Thoracic aorta (tissue), 2 donors: ENCODE data around the gene BCAS3. TPM values are rescaled to one million over a fixed set of nuclear protein-coding genes. Genes with fewer than 3 reads are reported as not detected.
A peak's percentile ranks its signal among the peaks of the same experiment; 100 is the strongest.
"Not testable (repeated sequence)": the region's sequence is repeated elsewhere in the genome, so short reads cannot be mapped to it uniquely, and the experiment has no call there.

Experiments used
- ATAC-seq: fragments of 150-250 bp; one replicate; pipeline ENCODE4 v1.8.0; 2017; ENCODE audit warnings: low read depth; ENCODE audit not compliant: insufficient number of reproducible peaks, low FRiP score
- DNase-seq: peaks from one replicate; pipeline ENCODE4 v3.0.0-alpha.2; 2020; ENCODE audit warnings: low spot score
- H3K27ac ChIP-seq, 2 donors: fragments of 200-600 bp; sonication (generic); 1 replicate in 1 of 2; 2 replicates in 1 of 2; pipeline ENCODE4 v1.5.1; 2016; ENCODE audit warnings: mild to moderate bottlenecking in 2 of 2, moderate library complexity in 2 of 2
- H3K27me3 ChIP-seq: fragments of 200-600 bp; sonication (generic); replicated peaks from 2 replicates; pipeline ENCODE4 v1.6.0; 2016; ENCODE audit warnings: mild to moderate bottlenecking; ENCODE audit not compliant: insufficient read depth
- H3K36me3 ChIP-seq: fragments of 200-600 bp; sonication (generic); one replicate; pipeline ENCODE4 v1.5.1; 2016
- H3K4me1 ChIP-seq, 2 donors: fragments of 200-600 bp; sonication (generic); 1 replicate in 1 of 2; 2 replicates in 1 of 2; pipeline versions ENCODE4 v1.5.1 to v1.6.0; 2016; ENCODE audit warnings: low read depth in 2 of 2, mild to moderate bottlenecking in 1 of 2; ENCODE audit not compliant: control insufficient read depth in 1 of 2
- H3K4me3 ChIP-seq: fragments of 200-600 bp; sonication (generic); 2 replicates; pipeline ENCODE4 v1.5.1; 2016; ENCODE audit warnings: mild to moderate bottlenecking
- H3K9me3 ChIP-seq: fragments of 200-600 bp; sonication (generic); 2 replicates; pipeline ENCODE4 v1.5.1; 2016
- total RNA-seq, 2 donors: library from RNA; depleted of rRNA; stranded (reverse); fragments of >200 nt; gene quantifications; one replicate each; pipeline versions ENCODE4 v1.1.0 to v1.2.3, GENCODE V29; 2016
- TF ChIP-seq, protein P1 (sequence below): fragments of 200-600 bp; sonication (generic); IDR thresholded peaks from one replicate; pipeline ENCODE4 v1.5.1; 2019; ENCODE audit warnings: antibody characterized with exemption

The BCAS3 gene
- total RNA-seq, 2 donors from 2014 or later: 35.1 to 69.3 TPM

DNA sequence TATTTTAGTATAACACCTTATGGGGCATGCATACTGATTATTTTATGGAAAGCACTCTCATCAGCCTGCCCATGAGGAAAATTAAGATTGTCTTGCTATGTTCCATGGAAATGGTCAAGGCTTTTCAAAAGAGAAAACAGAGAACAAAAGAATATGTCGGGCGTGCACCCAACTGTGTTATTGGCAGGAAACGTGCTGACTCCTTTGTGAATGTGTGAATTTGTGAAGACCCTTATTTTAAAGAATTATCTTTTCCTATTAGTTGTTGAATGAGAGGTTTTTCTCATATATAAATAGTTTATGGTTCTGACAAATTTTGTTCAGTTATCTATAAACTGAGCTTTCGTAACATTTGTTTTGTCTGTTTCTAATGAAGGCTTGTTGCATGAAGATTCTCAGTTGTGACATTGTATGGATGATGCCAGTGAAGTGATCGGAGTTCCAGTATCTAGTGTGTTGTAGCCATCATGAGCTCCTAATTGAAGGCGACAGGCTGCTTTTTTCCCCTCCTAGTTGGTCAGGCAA lies 180.0 kb downstream of the BCAS3 start:
- H3K9me3 ChIP-seq: no peaks in the 10 kb centered on the region

DNA sequence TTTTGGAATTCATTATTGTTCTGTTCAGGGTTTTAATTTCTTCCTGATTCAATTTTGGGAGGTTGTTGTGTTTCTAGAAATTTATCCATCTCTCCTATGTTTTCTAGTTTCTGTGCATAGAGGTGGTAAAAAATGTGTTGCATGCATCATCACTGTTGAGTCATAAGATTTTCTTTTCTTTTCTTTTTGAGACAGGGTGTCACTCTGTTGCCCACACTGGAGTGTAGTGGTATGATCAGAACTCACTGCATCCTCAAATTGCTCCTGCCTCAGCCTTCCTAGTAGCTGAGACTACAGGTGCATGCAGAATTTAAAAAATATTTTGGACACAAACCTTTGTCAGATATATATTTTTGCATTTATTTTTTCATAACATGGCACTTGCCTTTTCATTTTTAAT lies 184.8 kb downstream of the BCAS3 start:
- no peaks in the 10 kb centered on the region for H3K9me3 ChIP-seq
- ATAC-seq: no peak
- no peak overlapping the region for H3K4me3 ChIP-seq
- H3K27me3 ChIP-seq: no peaks in the 10 kb centered on the region
- H3K4me1 ChIP-seq: peaks cover 10 to 11% of the 10 kb centered on the region in 2 donors
- no peak overlapping the region for H3K27ac ChIP-seq
- DNase-seq: no peak
- H3K36me3 ChIP-seq: no peaks in the 10 kb centered on the region
- TF ChIP-seq, protein P1, sequence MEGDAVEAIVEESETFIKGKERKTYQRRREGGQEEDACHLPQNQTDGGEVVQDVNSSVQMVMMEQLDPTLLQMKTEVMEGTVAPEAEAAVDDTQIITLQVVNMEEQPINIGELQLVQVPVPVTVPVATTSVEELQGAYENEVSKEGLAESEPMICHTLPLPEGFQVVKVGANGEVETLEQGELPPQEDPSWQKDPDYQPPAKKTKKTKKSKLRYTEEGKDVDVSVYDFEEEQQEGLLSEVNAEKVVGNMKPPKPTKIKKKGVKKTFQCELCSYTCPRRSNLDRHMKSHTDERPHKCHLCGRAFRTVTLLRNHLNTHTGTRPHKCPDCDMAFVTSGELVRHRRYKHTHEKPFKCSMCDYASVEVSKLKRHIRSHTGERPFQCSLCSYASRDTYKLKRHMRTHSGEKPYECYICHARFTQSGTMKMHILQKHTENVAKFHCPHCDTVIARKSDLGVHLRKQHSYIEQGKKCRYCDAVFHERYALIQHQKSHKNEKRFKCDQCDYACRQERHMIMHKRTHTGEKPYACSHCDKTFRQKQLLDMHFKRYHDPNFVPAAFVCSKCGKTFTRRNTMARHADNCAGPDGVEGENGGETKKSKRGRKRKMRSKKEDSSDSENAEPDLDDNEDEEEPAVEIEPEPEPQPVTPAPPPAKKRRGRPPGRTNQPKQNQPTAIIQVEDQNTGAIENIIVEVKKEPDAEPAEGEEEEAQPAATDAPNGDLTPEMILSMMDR: no peak

More for the DNA sequence above, 180.0 kb downstream of the BCAS3 start:
- Histone ChIP-seq H3K4me3 (no peak overlapping the region), H3K27ac (no peak overlapping the region), H3K4me1 (no peaks in the 10 kb centered on the region), H3K36me3 (no peaks in the 10 kb centered on the region), H3K27me3 (no peaks in the 10 kb centered on the region)
- ATAC-seq (no peak), DNase-seq (no peak)
- TF ChIP-seq, protein P1: no peak

DNA sequence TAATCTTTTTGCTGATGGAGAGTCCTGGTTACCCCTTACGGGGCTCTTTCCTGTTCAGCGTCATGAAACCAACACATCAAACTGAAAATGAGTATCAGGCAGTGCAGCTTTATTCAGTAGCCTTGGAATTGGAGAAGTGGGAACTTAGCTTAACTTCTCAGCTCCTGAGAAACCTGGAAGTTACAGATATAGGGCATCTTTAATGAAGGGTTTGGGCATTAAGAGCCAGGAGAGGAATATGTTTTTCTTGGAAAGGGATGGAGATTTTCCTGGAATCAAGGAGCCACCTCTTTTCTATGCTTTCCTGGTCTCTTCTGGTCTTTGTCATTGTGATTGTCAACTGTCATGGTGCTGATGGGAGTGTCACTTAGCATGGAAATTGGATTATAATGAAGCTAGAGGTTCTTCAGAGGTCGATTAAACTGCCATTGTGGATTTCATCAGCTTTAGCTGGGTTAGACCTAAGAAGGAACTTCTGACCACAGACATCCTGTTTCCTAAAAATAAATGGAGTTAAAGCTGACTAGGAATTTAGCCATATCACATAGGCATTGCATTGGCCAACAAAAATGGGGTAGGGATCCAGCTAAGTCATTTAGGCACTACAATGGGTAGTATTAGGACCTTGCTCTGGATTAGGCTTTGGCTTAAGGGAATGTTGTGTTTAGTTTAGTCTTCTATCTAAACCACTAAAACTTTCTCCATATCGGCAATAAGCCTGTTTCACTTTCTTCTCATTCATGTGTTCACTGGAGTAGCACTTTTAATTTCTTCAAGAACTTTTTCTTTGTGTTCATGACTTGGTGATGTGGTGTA lies 186.4 kb downstream of the BCAS3 start:
- TF ChIP-seq, protein P1: no peak
- no peak for ATAC-seq
- H3K27me3 ChIP-seq: no peaks in the 10 kb centered on the region
- H3K9me3 ChIP-seq: no peaks in the 10 kb centered on the region
- H3K4me1 ChIP-seq: peaks cover 10 to 11% of the 10 kb centered on the region in 2 donors
- DNase-seq: no peak
- no peaks in the 10 kb centered on the region for H3K36me3 ChIP-seq
- peak overlapping the region in 1 of 2 donors; percentile 35 for H3K27ac ChIP-seq
- peak overlapping the region; percentile 12 for H3K4me3 ChIP-seq

DNA sequence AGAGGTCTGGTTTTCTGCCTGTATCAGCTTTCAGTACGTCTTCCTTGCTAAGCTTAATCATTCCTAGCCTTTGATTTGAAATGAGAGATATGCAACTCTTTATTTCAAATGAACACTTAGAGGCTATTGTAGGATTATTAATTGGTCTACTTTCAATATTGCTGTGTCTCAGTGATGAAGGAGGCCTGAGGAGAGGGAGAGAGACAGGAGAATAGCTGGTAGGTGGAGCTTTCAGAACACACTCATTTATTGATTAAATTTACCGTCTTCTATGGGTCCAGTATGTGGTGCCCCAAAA lies 187.0 kb downstream of the BCAS3 start:
- no peak for ATAC-seq
- Histone ChIP-seq H3K27me3 (no peaks in the 10 kb centered on the region), H3K4me3 (peak overlapping the region; percentile 12), H3K4me1 (peaks cover 10 to 11% of the 10 kb centered on the region in 2 donors), H3K9me3 (no peaks in the 10 kb centered on the region), H3K27ac (peak overlapping the region in 1 of 2 donors; percentile 35), H3K36me3 (no peaks in the 10 kb centered on the region)
- TF ChIP-seq, protein P1: no peak
- no peak for DNase-seq

DNA sequence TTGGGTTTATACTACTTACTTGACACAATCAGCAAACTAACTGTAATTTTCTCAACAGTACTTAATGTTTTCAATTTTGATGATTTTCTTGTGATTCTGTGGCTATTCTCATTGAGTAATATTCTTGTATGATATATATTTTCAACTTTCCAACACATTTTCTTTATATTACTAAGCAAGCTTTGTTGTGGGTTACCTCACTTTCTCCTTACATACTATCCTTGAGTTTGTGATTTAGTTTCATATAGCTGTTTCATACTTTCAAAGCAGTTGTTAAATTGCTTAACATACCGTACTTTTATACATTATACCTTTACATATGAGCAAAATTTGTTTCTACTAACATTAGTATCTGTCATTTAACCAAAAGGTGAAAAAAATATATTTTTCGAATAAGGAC lies 197.1 kb downstream of the BCAS3 start:
- Histone ChIP-seq H3K27ac (no peak overlapping the region), H3K9me3 (no peaks in the 10 kb centered on the region), H3K36me3 (no peaks in the 10 kb centered on the region), H3K27me3 (no peaks in the 10 kb centered on the region), H3K4me1 (no peaks in the 10 kb centered on the region), H3K4me3 (no peak overlapping the region)
- DNase-seq: no peak
- ATAC-seq: no peak
- TF ChIP-seq, protein P1: no peak

DNA sequence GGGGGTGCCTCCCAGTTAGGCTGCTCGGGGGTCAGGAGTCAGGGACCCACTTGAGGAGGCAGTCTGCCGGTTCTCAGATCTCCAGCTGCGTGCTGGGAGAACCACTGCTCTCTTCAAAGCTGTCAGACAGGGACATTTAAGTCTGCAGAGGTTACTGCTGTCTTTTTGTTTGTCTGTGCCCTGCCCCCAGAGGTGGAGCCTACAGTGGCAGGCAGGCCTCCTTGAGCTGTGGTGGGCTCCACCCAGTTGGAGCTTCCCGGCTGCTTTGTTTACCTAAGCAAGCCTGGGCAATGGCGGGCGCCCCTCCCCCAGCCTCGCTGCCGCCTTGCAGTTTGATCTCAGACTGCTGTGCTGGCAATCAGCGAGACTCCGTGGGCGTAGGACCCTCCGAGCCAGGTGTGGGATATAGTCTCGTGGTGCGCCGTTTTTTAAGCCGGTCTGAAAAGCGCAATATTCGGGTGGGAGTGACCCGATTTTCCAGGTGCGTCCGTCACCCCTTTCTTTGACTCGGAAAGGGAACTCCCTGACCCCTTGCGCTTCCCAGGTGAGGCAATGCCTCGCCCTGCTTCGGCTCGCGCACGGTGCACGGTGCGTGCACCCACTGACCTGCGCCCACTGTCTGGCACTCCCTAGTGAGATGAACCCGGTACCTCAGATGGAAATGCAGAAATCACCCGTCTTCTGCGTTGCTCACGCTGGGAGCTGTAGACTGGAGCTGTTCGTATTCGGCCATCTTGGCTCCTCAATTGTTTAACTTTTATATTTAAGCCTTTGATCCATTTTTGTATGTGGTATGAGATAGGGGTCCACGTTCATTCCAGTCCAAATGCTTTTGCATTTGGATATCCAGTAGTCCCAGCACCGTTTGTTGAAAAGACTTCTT lies 209.3 kb downstream of the BCAS3 start:
- not testable (repeated sequence) for ATAC-seq, H3K36me3 ChIP-seq, H3K27me3 ChIP-seq, H3K9me3 ChIP-seq, DNase-seq, H3K4me3 ChIP-seq, H3K27ac ChIP-seq
- peaks cover 14 to 24% of the 10 kb centered on the region in 2 donors for H3K4me1 ChIP-seq
